Dedifferentiated amniotic fluid mesenchymal stem cell (primary cell): Measurements from ENCODE around the gene NOTCH3.

Source experiments
- DNase-seq: peaks from one replicate; pipeline ENCODE4 v3.0.0-alpha.2; 2016; ENCODE audit errors: extremely low spot score

NOTCH3 gene

GRCh38 chr19:15123031-15123890, 77.5 kb downstream of the NOTCH3 start:
- DNase-seq, result no peak

DNA sequence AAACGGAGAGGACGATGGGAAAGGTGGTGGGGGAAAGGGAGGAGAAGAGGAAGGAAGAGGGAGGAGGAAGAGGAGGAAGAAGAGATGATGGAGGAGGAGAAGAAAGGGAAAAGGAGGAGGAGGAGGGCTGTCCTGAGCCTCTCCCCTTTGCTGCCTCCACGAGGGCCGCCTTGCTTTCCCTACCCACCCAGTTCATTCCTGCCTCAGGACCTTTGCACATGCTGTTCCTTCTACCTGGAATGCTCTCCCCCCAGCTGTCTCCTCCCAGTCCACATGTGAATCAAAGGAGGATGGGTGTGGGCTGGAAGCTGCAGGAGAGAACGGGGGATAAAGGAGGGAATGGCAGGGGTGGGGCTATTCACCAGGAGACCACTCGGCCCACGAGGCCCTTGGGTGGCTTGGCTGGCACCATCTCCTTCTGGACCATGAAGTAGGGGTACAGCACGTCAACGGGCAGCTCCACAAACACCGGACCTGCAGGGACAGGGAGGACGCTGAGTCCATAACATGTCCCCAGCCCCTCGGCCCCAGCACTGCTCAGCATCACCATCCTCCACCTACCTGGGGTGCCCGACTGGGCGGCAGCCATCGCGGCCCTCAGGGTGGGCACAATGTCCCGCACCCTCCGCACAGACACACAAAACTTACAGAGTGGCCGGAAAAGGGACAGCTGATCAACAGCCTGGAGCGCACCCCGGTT, 78.3 kb downstream of the NOTCH3 start:
- DNase-seq, result no peak

DNA sequence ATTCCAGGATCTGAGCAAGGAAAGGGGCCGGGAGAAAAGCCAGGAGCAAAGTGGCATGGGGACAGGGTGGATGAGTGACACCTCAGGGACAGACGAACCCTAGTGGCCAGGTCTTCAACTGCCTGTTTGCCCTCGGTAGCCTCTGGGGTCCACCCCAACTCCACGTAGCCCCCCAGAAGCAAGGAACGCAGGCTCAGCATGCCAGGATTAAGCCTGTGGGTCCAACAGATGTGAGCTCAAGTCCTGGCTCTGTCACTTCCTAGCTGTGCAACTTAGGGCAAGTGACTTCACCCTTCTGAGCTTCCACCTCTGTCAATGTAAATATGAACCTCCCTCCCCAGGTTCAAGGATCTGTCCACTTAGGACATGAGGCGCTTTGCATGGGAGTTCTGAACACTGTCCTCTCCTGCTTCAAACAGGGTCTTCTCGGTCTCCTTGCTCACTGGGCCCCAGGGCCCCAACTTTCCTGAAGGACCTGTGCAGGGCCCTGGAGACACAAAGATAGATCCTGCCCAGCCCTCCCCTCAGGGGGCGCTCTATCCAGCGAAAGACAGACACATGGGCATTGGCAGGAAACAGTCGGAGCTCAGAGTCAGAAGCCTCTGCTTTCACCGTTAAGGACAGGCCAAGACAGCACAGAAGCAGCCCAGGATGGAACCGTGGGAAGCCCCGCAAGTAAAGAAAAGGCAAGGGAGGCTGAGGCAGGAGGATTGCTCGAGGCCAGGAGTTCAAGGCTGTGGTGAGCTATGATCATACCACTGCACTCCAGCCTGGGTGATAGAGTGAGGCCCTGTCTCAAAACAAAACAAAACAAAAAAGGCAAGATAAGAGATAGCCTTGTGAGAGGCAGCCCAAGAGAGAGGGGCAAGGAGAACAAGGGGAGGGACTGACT, 80.4 kb downstream of the NOTCH3 start:
- no peak for DNase-seq

- no peak for DNase-seq
These were observed 81.9 kb downstream of the NOTCH3 start for GRCh38 chr19:15118789-15119494.

GRCh38 chr19:15118248-15118647, 82.5 kb downstream of the NOTCH3 start:
- DNase-seq, result no peak

DNA sequence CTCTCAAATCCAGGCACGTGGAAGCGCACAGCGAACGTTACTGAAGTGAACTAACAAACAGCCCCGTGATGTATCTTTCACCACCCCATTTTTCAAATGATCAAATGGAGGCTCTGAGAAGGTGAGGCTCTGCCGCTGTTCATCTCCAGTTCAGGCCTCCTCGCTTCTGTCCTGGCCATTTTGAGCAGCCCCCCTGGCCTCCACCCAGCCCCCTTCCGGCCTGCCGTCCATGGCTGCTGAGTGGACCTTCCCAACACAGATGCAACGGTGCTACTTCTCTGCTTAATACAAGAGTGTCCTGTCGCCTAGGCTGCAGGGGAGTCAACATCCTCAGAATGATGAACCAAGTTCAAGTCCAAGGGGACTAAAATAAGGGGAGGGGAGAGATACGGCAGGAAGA, 83.9 kb downstream of the NOTCH3 start:
- no peak for DNase-seq

GRCh38 chr19:15115762-15116615, 84.8 kb downstream of the NOTCH3 start:
- DNase-seq, result no peak

DNA sequence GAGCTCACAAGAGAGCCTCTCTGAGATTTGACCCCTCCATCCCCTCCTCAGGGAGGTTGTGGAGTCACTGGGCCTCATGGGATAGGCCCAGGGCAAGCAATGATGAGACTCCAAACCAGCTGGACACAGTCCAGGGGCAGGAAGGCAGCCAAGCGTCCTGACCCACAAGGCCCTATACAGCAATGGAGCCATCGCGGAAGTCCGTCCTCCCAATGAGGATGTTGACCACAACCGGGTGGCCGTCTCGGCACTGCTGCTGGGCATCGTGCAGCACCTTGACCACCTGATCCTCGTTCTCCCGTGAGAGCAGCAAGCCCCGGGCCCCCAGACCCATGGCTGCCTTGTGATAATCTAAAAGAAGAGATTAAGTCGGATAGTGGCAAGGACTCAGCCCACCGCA, 85.7 kb downstream of the NOTCH3 start:
- no peak for DNase-seq

DNA sequence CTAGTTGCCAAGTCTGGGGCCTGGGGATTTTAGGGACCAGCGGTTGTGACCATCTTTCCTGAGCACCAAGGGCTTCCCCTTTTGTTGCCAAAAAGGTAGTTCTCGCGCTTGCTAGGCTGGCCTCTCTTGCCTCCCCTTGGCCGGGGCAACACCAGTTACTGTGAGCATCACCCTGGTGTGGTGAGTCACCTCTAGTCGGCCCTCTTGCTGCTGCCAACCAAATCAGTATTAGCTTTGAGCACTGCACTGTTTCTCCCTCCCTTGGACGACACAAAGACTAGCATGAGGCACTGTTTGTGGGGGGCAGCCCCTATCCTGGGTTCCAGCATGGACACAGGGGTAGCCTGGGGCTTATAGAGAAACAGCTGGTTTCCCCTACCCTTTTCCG, 86.6 kb downstream of the NOTCH3 start:
- DNase-seq, result no peak

- DNase-seq, result no peak
These were observed 87.3 kb downstream of the NOTCH3 start for GRCh38 chr19:15113245-15114152.

- DNase-seq, result no peak
These were observed 88.4 kb downstream of the NOTCH3 start for GRCh38 chr19:15112385-15112784.

- DNase-seq, result no peak
These were observed 89.0 kb downstream of the NOTCH3 start for GRCh38 chr19:15111758-15112157.

- no peak for DNase-seq
These were observed 90.4 kb downstream of the NOTCH3 start for GRCh38 chr19:15110418-15110815.

DNA sequence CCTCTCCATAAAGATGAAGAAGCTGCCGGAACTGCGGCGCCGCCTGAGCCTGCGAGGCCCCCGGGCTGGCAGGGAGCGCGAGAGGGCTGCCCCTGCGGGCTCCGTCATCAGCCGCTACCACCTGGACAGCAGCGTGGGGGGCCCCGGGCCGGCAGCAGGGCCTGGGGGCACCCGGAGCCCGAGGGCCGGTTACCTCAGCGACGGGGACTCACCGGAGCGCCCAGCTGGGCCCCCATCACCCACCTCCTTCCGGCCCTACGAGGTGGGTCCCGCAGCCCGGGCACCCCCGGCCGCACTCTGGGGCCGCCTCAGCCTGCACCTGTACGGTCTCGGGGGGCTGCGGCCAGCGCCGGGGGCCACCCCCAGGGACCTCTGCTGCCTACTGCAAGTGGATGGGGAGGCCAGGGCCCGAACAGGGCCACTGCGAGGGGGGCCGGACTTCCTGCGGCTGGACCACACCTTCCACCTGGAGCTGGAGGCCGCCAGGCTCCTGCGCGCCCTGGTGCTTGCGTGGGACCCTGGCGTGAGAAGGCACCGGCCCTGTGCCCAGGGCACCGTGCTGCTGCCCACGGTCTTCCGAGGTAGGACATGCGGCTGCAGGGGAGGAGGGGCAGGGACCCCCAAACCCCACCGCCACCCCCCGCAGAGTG, 90.9 kb downstream of the NOTCH3 start:
- DNase-seq, result no peak
